H9 (cell line): ENCODE measurements around the gene USP22. TPM values are rescaled to one million over a fixed set of nuclear protein-coding genes. Genes with fewer than 3 reads are reported as not detected.

ENCODE experiments used
- DNase-seq: peaks from one replicate; pipeline ENCODE4 v3.0.0-alpha.2; 2017
- H2AFZ ChIP-seq: one replicate; pipeline ENCODE4 v1.6.1; 2013; ENCODE audit warnings: mild to moderate bottlenecking, low read length, control low read depth, moderate library complexity
- H2AK5ac ChIP-seq: 2 replicates; pipeline ENCODE4 v1.6.1; 2013; ENCODE audit warnings: low read length, control low read depth, mixed read lengths; ENCODE audit not compliant: insufficient read length
- H2BK120ac ChIP-seq: one replicate; pipeline ENCODE4 v1.6.1; 2013; ENCODE audit warnings: low read depth, mild to moderate bottlenecking, low read length, control low read depth, inconsistent platforms; ENCODE audit not compliant: poor library complexity, severe bottlenecking
- H2BK12ac ChIP-seq: 2 replicates; pipeline ENCODE4 v1.6.1; 2013; ENCODE audit warnings: low read length, control low read depth, mixed read lengths, low read depth; ENCODE audit not compliant: insufficient read length
- H2BK15ac ChIP-seq: 2 replicates; pipeline ENCODE4 v1.6.1; 2013; ENCODE audit warnings: low read depth, low read length, control low read depth
- H2BK20ac ChIP-seq: one replicate; pipeline ENCODE4 v1.6.1; 2013; ENCODE audit warnings: low read depth, mild to moderate bottlenecking, low read length, control low read depth, inconsistent platforms; ENCODE audit not compliant: poor library complexity, severe bottlenecking
- H2BK5ac ChIP-seq: 2 replicates; pipeline ENCODE4 v1.6.1; 2013; ENCODE audit warnings: low read length, control low read depth, mixed read lengths; ENCODE audit not compliant: insufficient read length
- H3K14ac ChIP-seq: 2 replicates; pipeline ENCODE4 v1.6.1; 2013; ENCODE audit warnings: low read length, control low read depth; ENCODE audit not compliant: insufficient read depth
- H3K18ac ChIP-seq: 2 replicates; pipeline ENCODE4 v1.6.1; 2013; ENCODE audit warnings: low read depth, mild to moderate bottlenecking, mixed read lengths, low read length, control low read depth; ENCODE audit not compliant: insufficient read length
- H3K23ac ChIP-seq: 2 replicates; pipeline ENCODE4 v1.6.1; 2013; ENCODE audit warnings: low read length, control low read depth, mixed read lengths, low read depth; ENCODE audit not compliant: insufficient read length
- H3K23me2 ChIP-seq: 2 replicates; pipeline ENCODE4 v1.6.1; 2013; ENCODE audit warnings: low read depth, mild to moderate bottlenecking, mixed read lengths, low read length, control low read depth; ENCODE audit not compliant: insufficient read length, poor library complexity, severe bottlenecking
- H3K27ac ChIP-seq: 2 replicates; pipeline ENCODE4 v1.5.1; 2013; ENCODE audit warnings: low read length, control low read depth, mixed read lengths, low read depth; ENCODE audit not compliant: insufficient read length
- H3K27me3 ChIP-seq: 2 replicates; pipeline ENCODE4 v1.6.1; 2013; ENCODE audit warnings: low read length, control low read depth, inconsistent platforms; ENCODE audit not compliant: insufficient read depth
- H3K4ac ChIP-seq: 2 replicates; pipeline ENCODE4 v1.6.1; 2013; ENCODE audit warnings: low read depth, mild to moderate bottlenecking, control low read depth, inconsistent platforms, low read length, moderate library complexity
- H3K4me1 ChIP-seq: 2 replicates; pipeline ENCODE4 v1.6.1; 2013; ENCODE audit warnings: low read length, control low read depth, inconsistent platforms; ENCODE audit not compliant: insufficient read depth
- H3K4me2 ChIP-seq: 2 replicates; pipeline ENCODE4 v1.6.1; 2013; ENCODE audit warnings: low read length, control low read depth, mixed read lengths; ENCODE audit not compliant: insufficient read length, insufficient read depth
- H3K56ac ChIP-seq: 2 replicates; pipeline ENCODE4 v1.6.1; 2013; ENCODE audit warnings: low read depth, mild to moderate bottlenecking, mixed read lengths, low read length, control low read depth; ENCODE audit not compliant: insufficient read length
- H3K79me1 ChIP-seq: 2 replicates; pipeline ENCODE4 v1.6.1; 2013; ENCODE audit warnings: low read depth, mild to moderate bottlenecking, moderate library complexity, low read length, control low read depth, inconsistent platforms; ENCODE audit not compliant: insufficient read depth, poor library complexity, severe bottlenecking
- H3K79me2 ChIP-seq: 2 replicates; pipeline ENCODE4 v1.6.1; 2013; ENCODE audit warnings: low read length, control low read depth, inconsistent platforms; ENCODE audit not compliant: insufficient read depth
- H3K9ac ChIP-seq: 2 replicates; pipeline ENCODE4 v1.6.1; 2013; ENCODE audit warnings: low read length, control low read depth, mixed read lengths; ENCODE audit not compliant: insufficient read length; ENCODE audit errors: extremely low read depth
- H3K9me3 ChIP-seq: one replicate; pipeline ENCODE4 v1.6.1; 2013; ENCODE audit warnings: low read depth, low read length, inconsistent platforms; ENCODE audit not compliant: control insufficient read depth
- H3T11ph ChIP-seq: one replicate; pipeline ENCODE4 v1.6.1; 2013; ENCODE audit warnings: mild to moderate bottlenecking, low read length, control low read depth, inconsistent platforms
- H4K20me1 ChIP-seq: one replicate; pipeline ENCODE4 v1.6.1; 2013; ENCODE audit not compliant: control insufficient read depth, insufficient read length, insufficient read depth
- H4K5ac ChIP-seq: 2 replicates; pipeline ENCODE4 v1.6.1; 2013; ENCODE audit warnings: low read depth, mild to moderate bottlenecking, mixed read lengths, low read length, control low read depth; ENCODE audit not compliant: insufficient read length
- H4K8ac ChIP-seq: replicated peaks from 2 replicates; pipeline ENCODE4 v1.6.1; 2013; ENCODE audit warnings: low read length, control low read depth, mixed read lengths, low read depth; ENCODE audit not compliant: insufficient read length
- H4K91ac ChIP-seq: 2 replicates; pipeline ENCODE4 v1.6.1; 2013; ENCODE audit warnings: low read depth, mild to moderate bottlenecking, moderate library complexity, mixed read lengths, low read length, control low read depth; ENCODE audit not compliant: insufficient read length
- H3K27ac Mint-ChIP-seq, 3 experiments: 2 replicates in 2 of 3; 3 replicates in 1 of 3; pipeline ENCODE4 v1.8.0; 2020 to 2021; ENCODE audit warnings: mixed read lengths in 3 of 3, mild to moderate bottlenecking in 1 of 3, moderate library complexity in 1 of 3
- H3K27me3 Mint-ChIP-seq: 2 replicates; pipeline ENCODE4 v1.8.0; 2021; ENCODE audit warnings: low read depth, mild to moderate bottlenecking, moderate library complexity, mixed read lengths
- H3K36me3 Mint-ChIP-seq, 3 experiments: 2 replicates in 2 of 3; 3 replicates in 1 of 3; pipeline ENCODE4 v1.8.0; 2020 to 2021; ENCODE audit warnings: low read depth in 3 of 3, mixed read lengths in 3 of 3; ENCODE audit not compliant: insufficient read depth in 1 of 3
- H3K4me1 Mint-ChIP-seq, 2 experiments: 2 replicates each; pipeline ENCODE4 v1.8.0; 2020; ENCODE audit warnings: mixed read lengths in 2 of 2
- H3K4me3 Mint-ChIP-seq, 2 experiments: 2 replicates in 1 of 2; 3 replicates in 1 of 2; pipeline ENCODE4 v1.8.0; 2020 to 2021; ENCODE audit warnings: mild to moderate bottlenecking in 2 of 2, mixed read lengths in 2 of 2, moderate library complexity in 1 of 2
- H3K9me3 Mint-ChIP-seq, 2 experiments: 2 replicates in 1 of 2; 3 replicates in 1 of 2; pipeline ENCODE4 v1.8.0; 2020; ENCODE audit warnings: mild to moderate bottlenecking in 2 of 2, mixed read lengths in 2 of 2, moderate library complexity in 1 of 2
- CTCF ChIP-seq: fragments of 200-600 bp; sonication (generic); conservative IDR thresholded peaks from 3 replicates; pipeline ENCODE4 v1.8.0; 2021; ENCODE audit warnings: antibody characterized with exemption, mild to moderate bottlenecking
- WGBS: extraction: QIAGEN DNeasy Blood & Tissue Kit; methylation state at CpG from one replicate; pipeline ENCODE4 v1.1.7; 2013; ENCODE audit warnings: missing lambda C conversion rate, low lambda C conversion rate, mixed read lengths; ENCODE audit not compliant: insufficient read length; ENCODE audit errors: extremely low coverage; 5-methylcytosine and 5-hydroxymethylcytosine counted together
- total RNA-seq: library from RNA; stranded (reverse); gene quantifications from 2 replicates; pipeline ENCODE4 v1.2.1, GENCODE V29; 2021

The USP22 gene
- total RNA-seq, 1 experiment from 2014 or later, result 345 TPM

- no peak overlapping the region for H2AFZ ChIP-seq
- no peak overlapping the region for H3T11ph ChIP-seq
- no peaks in the 10 kb centered on the region for H3K4me1 Mint-ChIP-seq
- H3K9ac ChIP-seq, result no peak overlapping the region
- TF ChIP-seq CTCF, result no peak
- peaks cover 85 to 100% (median 97%) of the 10 kb centered on the region in 3 experiments for H3K36me3 Mint-ChIP-seq
- no peaks in the 10 kb centered on the region for H3K27me3 Mint-ChIP-seq
- no peak overlapping the region for H3K14ac ChIP-seq
- H3K18ac ChIP-seq, result no peak overlapping the region
- DNase-seq, result no peak
- H3K27ac Mint-ChIP-seq, result peak overlapping the region in 2 of 3 experiments; percentile 55 to 70; a peak in 1 of 7 replicates
- peaks cover 8% of the 10 kb centered on the region for H3K79me1 ChIP-seq
- H3K4me3 Mint-ChIP-seq, result no peak overlapping the region
- no peak overlapping the region for H2BK120ac ChIP-seq
- no peaks in the 10 kb centered on the region for H3K27me3 ChIP-seq
- H4K20me1 ChIP-seq, result no peaks in the 10 kb centered on the region
- H3K9me3 Mint-ChIP-seq, result no peaks in the 10 kb centered on the region; a peak in 1 of 5 replicates
- no peak overlapping the region for H2BK20ac ChIP-seq
- H3K9me3 ChIP-seq, result no peaks in the 10 kb centered on the region
- no peak overlapping the region for H3K23ac ChIP-seq
- H2BK5ac ChIP-seq, result no peak overlapping the region
- no peak overlapping the region for H2AK5ac ChIP-seq
- H3K56ac ChIP-seq, result no peak overlapping the region
- no peak overlapping the region for H4K8ac ChIP-seq
- no peak overlapping the region for H2BK12ac ChIP-seq
- H4K91ac ChIP-seq, result no peak overlapping the region
- H2BK15ac ChIP-seq, result no peak overlapping the region
- H3K4ac ChIP-seq, result no peak overlapping the region
- no peaks in the 10 kb centered on the region for H3K4me1 ChIP-seq
- no peaks in the 10 kb centered on the region for H3K23me2 ChIP-seq
- no peak overlapping the region for H4K5ac ChIP-seq
- no peak overlapping the region for H3K4me2 ChIP-seq
- peaks cover 5% of the 10 kb centered on the region; the same call in 1 of the 2 replicates for H3K79me2 ChIP-seq
- no CpG with 5 or more reads among the region's 9 CpGs for WGBS
- H3K27ac ChIP-seq, result no peak overlapping the region
These were observed 28.8 kb downstream of the USP22 start for GRCh38 chr17:21013983-21014382.
